Measurements from ENCODE around the gene PCBD2. TPM values are rescaled to one million over a fixed set of nuclear protein-coding genes. Genes with fewer than 3 reads are reported as not detected.

The PCBD2 gene
- total RNA-seq, 1 donor from 2014 or later, result 8.5 TPM

DNA sequence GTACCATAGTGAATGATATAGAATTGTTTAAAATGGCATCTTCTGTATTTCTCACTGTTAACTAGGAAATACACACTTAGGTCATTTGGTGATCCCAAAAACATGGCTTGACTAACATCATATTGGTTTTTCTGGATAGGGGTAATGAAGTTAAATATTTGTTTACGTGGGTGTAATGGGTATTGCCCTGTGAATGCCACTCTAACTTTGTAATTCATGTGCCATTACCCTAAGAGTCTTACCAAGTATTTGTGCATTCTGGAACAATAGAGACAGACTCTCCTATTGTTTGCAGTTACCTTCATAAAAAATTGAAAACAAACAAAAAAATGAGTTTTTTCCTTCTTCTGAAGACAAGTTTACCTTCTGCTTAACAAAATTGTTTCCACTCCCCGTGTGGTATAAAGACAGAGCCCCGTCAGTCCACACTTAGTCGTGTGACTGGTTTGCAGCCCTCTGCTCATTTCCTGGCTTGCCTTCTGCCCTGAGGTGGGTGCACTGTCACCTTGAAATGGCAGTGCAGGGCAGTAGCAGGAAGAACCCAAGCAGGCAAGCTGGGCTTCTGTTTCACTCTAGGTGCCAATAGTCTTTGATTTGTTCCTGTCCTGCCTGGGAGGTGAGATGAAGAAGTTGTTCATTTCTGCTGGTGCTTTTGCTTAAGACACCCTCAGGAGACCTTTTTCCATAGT is 53.1 kb downstream of the PCBD2 start:
- Mint-ChIP-seq H3K4me3 (ENCODE audit: unreplicated experiment) (no peak overlapping the region), H3K36me3 (ENCODE audit: unreplicated experiment) (peaks cover 20% of the 10 kb centered on the region), H3K27ac (ENCODE audit: unreplicated experiment) (no peak overlapping the region), H3K4me1 (ENCODE audit: unreplicated experiment) (no peaks in the 10 kb centered on the region), H3K27me3 (ENCODE audit: unreplicated experiment) (no peaks in the 10 kb centered on the region), H3K9me3 (ENCODE audit: unreplicated experiment) (peaks cover 4% of the 10 kb centered on the region)
- no peak for DNase-seq (ENCODE audit: extremely low spot score, unreplicated experiment)
- TF ChIP-seq, protein P1, sequence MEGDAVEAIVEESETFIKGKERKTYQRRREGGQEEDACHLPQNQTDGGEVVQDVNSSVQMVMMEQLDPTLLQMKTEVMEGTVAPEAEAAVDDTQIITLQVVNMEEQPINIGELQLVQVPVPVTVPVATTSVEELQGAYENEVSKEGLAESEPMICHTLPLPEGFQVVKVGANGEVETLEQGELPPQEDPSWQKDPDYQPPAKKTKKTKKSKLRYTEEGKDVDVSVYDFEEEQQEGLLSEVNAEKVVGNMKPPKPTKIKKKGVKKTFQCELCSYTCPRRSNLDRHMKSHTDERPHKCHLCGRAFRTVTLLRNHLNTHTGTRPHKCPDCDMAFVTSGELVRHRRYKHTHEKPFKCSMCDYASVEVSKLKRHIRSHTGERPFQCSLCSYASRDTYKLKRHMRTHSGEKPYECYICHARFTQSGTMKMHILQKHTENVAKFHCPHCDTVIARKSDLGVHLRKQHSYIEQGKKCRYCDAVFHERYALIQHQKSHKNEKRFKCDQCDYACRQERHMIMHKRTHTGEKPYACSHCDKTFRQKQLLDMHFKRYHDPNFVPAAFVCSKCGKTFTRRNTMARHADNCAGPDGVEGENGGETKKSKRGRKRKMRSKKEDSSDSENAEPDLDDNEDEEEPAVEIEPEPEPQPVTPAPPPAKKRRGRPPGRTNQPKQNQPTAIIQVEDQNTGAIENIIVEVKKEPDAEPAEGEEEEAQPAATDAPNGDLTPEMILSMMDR (IDR thresholded peaks at IDR 0.05), result no peak

DNA sequence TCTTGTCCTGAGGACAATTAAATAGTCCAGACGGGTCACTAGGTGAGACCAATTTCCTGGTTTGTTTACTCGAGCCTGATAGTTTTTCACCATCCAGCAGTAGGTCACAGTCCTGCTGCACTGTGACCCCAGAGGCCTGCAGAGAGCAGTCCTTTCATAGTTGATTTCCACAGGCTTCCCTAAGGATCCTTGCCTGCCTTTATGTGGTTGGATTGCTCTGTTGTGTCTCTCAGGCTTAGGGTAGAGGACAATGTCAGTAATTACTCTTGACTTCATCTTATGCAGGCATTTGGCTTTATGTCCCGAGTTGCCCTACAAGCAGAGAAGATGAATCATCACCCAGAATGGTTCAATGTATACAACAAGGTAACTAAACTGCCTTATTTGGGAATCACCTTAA is 53.8 kb downstream of the PCBD2 start:
- Mint-ChIP-seq H3K27me3 (ENCODE audit: unreplicated experiment) (no peaks in the 10 kb centered on the region), H3K9me3 (ENCODE audit: unreplicated experiment) (peaks cover 4% of the 10 kb centered on the region), H3K36me3 (ENCODE audit: unreplicated experiment) (peaks cover 20% of the 10 kb centered on the region)

DNA sequence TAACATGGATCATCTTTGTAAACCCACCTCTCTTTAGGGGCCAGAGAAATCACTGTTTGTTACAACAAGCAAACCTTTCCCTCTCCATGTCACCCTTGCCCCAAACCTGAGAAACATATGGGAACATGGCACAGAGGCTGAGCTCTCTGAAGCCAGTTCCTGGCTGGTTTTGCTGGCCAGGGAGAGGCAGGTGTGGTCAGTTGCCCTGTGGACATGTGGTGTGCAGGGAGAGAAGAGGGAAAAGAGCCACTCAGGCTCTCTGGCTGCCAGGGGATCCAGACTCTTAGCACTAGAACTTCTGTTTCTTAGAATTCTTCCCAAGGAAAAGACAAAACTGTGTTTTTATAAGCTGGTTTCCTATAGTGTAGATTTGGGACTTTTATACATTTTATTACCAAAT is 58.2 kb downstream of the PCBD2 start:
- no peak for DNase-seq (ENCODE audit: extremely low spot score, unreplicated experiment)
- Mint-ChIP-seq H3K36me3 (ENCODE audit: unreplicated experiment) (peaks cover 7% of the 10 kb centered on the region), H3K27ac (ENCODE audit: unreplicated experiment) (no peak overlapping the region), H3K4me3 (ENCODE audit: unreplicated experiment) (no peak overlapping the region), H3K27me3 (ENCODE audit: unreplicated experiment) (no peaks in the 10 kb centered on the region), H3K9me3 (ENCODE audit: unreplicated experiment) (no peaks in the 10 kb centered on the region), H3K4me1 (ENCODE audit: unreplicated experiment) (no peaks in the 10 kb centered on the region)
- TF ChIP-seq, protein P1 (IDR thresholded peaks at IDR 0.05), result no peak

More for the DNA sequence above, 53.8 kb downstream of the PCBD2 start:
- no peaks in the 10 kb centered on the region for H3K4me1 Mint-ChIP-seq (ENCODE audit: unreplicated experiment)
- TF ChIP-seq, protein P1 (IDR thresholded peaks at IDR 0.05), result no peak
- no peak overlapping the region for H3K27ac Mint-ChIP-seq (ENCODE audit: unreplicated experiment)
- no peak for DNase-seq (ENCODE audit: extremely low spot score, unreplicated experiment)
- H3K4me3 Mint-ChIP-seq (ENCODE audit: unreplicated experiment), result no peak overlapping the region

DNA sequence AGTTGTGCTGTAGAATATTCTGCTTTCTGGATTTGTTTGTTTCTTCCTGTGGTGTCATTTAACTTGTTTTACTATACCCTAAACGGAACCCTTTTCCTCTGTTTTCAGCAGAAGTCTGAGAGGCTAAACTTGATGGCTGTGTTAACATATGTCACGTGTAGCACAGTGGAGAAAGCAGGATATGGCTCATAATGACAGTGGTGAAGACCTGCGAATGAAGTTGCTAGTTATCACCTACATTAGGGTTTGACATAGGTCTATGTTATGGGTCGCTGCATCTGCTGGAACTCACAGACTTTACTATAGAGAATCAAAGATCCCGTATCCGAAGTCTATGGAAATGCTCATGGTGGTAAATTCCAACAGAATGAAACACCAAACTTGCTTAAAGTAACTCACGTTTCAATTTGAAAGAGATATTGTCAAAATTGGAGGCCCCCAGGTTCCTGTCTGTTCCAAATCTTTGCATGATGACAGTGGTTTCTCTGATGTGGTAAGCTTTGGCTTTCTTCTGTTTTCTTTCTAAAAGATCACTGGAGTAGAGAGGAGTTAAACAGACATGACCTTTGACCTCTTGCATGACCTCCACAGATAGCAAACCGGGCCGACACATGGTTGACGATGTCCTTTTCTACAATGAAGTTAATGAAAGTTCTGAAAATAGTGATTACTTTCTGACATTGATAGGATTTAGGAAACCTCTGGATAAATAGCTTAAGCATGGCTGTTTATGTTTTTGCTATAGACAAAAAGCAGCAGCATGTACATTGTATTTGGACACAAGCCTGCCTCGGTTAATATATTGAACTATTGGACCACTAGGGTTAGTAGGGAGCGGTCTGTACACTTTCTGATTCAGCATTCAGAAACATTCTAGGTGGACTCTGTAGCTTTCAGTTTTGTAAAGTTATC is 59.7 kb downstream of the PCBD2 start:
- Mint-ChIP-seq H3K36me3 (ENCODE audit: unreplicated experiment) (peaks cover 10% of the 10 kb centered on the region), H3K4me1 (ENCODE audit: unreplicated experiment) (no peaks in the 10 kb centered on the region), H3K27me3 (ENCODE audit: unreplicated experiment) (no peaks in the 10 kb centered on the region), H3K4me3 (ENCODE audit: unreplicated experiment) (no peak overlapping the region), H3K9me3 (ENCODE audit: unreplicated experiment) (no peaks in the 10 kb centered on the region), H3K27ac (ENCODE audit: unreplicated experiment) (no peak overlapping the region)
- TF ChIP-seq, protein P1 (IDR thresholded peaks at IDR 0.05), result no peak
- DNase-seq (ENCODE audit: extremely low spot score, unreplicated experiment), result no peak

DNA sequence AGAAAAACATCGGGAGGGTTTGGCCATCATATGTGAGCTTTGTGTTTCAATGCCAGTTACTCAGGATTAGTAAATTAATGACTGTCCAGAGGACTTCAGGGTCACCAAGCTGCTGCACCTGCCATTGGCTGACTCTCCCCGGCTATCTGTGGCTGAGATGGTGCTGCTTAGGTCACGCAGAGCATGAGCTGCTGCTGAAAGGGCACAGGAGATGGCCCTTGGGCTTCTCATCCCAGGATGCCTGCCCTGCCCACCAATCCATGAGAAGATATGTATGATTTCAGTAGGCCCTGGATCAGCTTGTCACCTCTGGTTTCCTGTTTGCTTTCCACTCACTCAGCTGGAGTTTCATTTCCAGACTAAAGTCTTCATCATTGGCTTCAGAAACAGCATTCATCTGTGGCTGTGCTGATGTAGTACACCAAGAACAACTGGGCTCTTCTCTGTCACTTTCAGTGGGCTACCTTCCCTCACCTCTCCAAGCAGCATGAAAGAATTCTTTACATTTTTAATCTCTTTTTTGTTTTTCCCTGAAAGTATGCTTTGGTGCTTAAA is 60.4 kb downstream of the PCBD2 start:
- H3K4me3 Mint-ChIP-seq (ENCODE audit: unreplicated experiment), result no peak overlapping the region
- no peaks in the 10 kb centered on the region for H3K27me3 Mint-ChIP-seq (ENCODE audit: unreplicated experiment)
- H3K36me3 Mint-ChIP-seq (ENCODE audit: unreplicated experiment), result peaks cover 10% of the 10 kb centered on the region
- TF ChIP-seq, protein P1 (IDR thresholded peaks at IDR 0.05), result no peak
- H3K4me1 Mint-ChIP-seq (ENCODE audit: unreplicated experiment), result no peaks in the 10 kb centered on the region
- DNase-seq (ENCODE audit: extremely low spot score, unreplicated experiment), result no peak
- no peak overlapping the region for H3K27ac Mint-ChIP-seq (ENCODE audit: unreplicated experiment)
- H3K9me3 Mint-ChIP-seq (ENCODE audit: unreplicated experiment), result no peaks in the 10 kb centered on the region
